ENCODE measurements around the gene RAD9A.

RAD9A gene

GRCh38 chr11:67413266-67413849, 21.6 kb downstream of the RAD9A start:
- TF ChIP-seq GLI4 (tag by site-specific recombination; IDR thresholded peaks at IDR 0.05) (no peak), ZSCAN16 (tag by site-specific recombination; IDR thresholded peaks at IDR 0.05) (no peak), HOXD13 (CRISPR knock-in tag; IDR thresholded peaks at IDR 0.05; ENCODE audit: borderline replicate concordance) (no peak), ZNF19 (tag by site-specific recombination; IDR thresholded peaks at IDR 0.05; ENCODE audit: low read depth) (no peak), ZNF362 (tag by site-specific recombination; IDR thresholded peaks at IDR 0.05) (no peak), ZNF768 (tag by site-specific recombination; IDR thresholded peaks at IDR 0.05) (no peak), ZNF580 (tag by site-specific recombination; IDR thresholded peaks at IDR 0.05) (no peak), ZNF10 (tag by site-specific recombination; IDR thresholded peaks at IDR 0.05) (no peak), CTCF (tag by site-specific recombination; IDR thresholded peaks at IDR 0.05) (no peak), ZNF600 (tag by site-specific recombination; IDR thresholded peaks at IDR 0.05) (no peak), ZNF621 (tag by site-specific recombination; IDR thresholded peaks at IDR 0.05) (no peak)
- Histone ChIP-seq H3K4me1 (ENCODE audit: control insufficient read depth, insufficient read depth, low read length) (no peaks in the 10 kb centered on the region), H3K4me3 (ENCODE audit: low read depth, low read length) (no peak overlapping the region), H3K9me3 (ENCODE audit: control insufficient read depth, insufficient read depth, low read depth, low read length) (no peaks in the 10 kb centered on the region), H3K27ac (ENCODE audit: extremely low read depth, low read depth, low read length) (no peak overlapping the region), H3K36me3 (ENCODE audit: control insufficient read depth in 2 of 2, insufficient read depth in 1 of 2, low read length in 2 of 2) (no peaks in the 10 kb centered on the region)
- ChIA-PET CTCF (interaction anchor here (1.2 to 1.5 kb wide), 2 partner anchors 12 kb away, joined by 7 to 11 read pairs; partner anchors contain the start of gene PPP1CA), POLR2A (interaction anchor here (0.6 to 2.4 kb wide), 4 partner anchors 12 to 797 kb away, joined by 3 to 14 read pairs (median 4); partner anchors contain the start of gene PPP1CA)

GRCh38 chr11:67415501-67416304, 23.9 kb downstream of the RAD9A start, which contains the start of gene CARNS1:
TSS of gene CARNS1 (plus strand) at chr11:67415678. CDS start at chr11:67416200, 522 bp downstream.
- Histone ChIP-seq H3K9me3 (ENCODE audit: control insufficient read depth, insufficient read depth, low read depth, low read length) (no peaks in the 10 kb centered on the region), H3K4me1 (ENCODE audit: control insufficient read depth, insufficient read depth, low read length) (no peaks in the 10 kb centered on the region; the same call in 1 of the 2 replicates), H3K4me3 (ENCODE audit: low read depth, low read length) (peak within 1 kb of the TSS; percentile 9; the same call in 1 of the 2 replicates), H3K36me3 (ENCODE audit: control insufficient read depth in 2 of 2, insufficient read depth in 1 of 2, low read length in 2 of 2) (no peaks in the 10 kb centered on the region), H3K27ac (ENCODE audit: extremely low read depth, low read depth, low read length) (no peak within 1 kb of the TSS)
- ChIA-PET POLR2A (no interaction called here), CTCF (no interaction called here)
- peak; percentile 69 for TF ChIP-seq EGR2 (tag by site-specific recombination; IDR thresholded peaks at IDR 0.05; ENCODE audit: low read depth)
- no peak for TF ChIP-seq ZBTB7A (tag by site-specific recombination; IDR thresholded peaks at IDR 0.05; ENCODE audit: low read depth)
- peak; percentile 75 for TF ChIP-seq ZFHX2 (tag by site-specific recombination; conservative IDR thresholded peaks at IDR 0.05)

GRCh38 chr11:67416416-67417335, 24.9 kb downstream of the RAD9A start:
- H3K27ac ChIP-seq (ENCODE audit: extremely low read depth, low read depth, low read length), result no peak overlapping the region
- no peak overlapping the region for H3K4me3 ChIP-seq (ENCODE audit: low read depth, low read length)
- ChIA-PET CTCF (interaction anchor here (1.4 kb wide), 1 partner anchor 34 kb away, joined by 5 read pairs; no protein-coding TSS in a partner anchor), POLR2A (no interaction called here)
- no peaks in the 10 kb centered on the region for H3K36me3 ChIP-seq (ENCODE audit: control insufficient read depth in 2 of 2, insufficient read depth in 1 of 2, low read length in 2 of 2)
- no peaks in the 10 kb centered on the region; the same call in 1 of the 2 replicates for H3K4me1 ChIP-seq (ENCODE audit: control insufficient read depth, insufficient read depth, low read length)
- H3K9me3 ChIP-seq (ENCODE audit: control insufficient read depth, insufficient read depth, low read depth, low read length), result no peaks in the 10 kb centered on the region
- TF ChIP-seq ZBTB17 (tag by site-specific recombination; IDR thresholded peaks at IDR 0.05) (peak; percentile 90), PRDM2 (tag by site-specific recombination; IDR thresholded peaks at IDR 0.05; ENCODE audit: borderline replicate concordance) (no peak), ZNF426 (tag by site-specific recombination; IDR thresholded peaks at IDR 0.05) (no peak), ZNF223 (tag by site-specific recombination; IDR thresholded peaks at IDR 0.05) (no peak), ZNF423 (tag by site-specific recombination; IDR thresholded peaks at IDR 0.05) (no peak)

All from HEK293 (cell line).